PC-3 (cell line): ENCODE data around the gene KCNJ9. TPM values are rescaled to one million over a fixed set of nuclear protein-coding genes. Genes with fewer than 3 reads are reported as not detected.

Experiments
- ATAC-seq: fragments of 200-7000 bp; cut with Tn5 transposase; 2 replicates; pipeline ENCODE4 v1.9.1; 2020; ENCODE audit warnings: mild to moderate bottlenecking, moderate library complexity
- BruUV-seq: library from RNA; stranded (reverse); fragments of 400-500 nt; replicated peaks from 2 replicates; lab custom pipeline; 2021; lab: Mats Ljungman, UMichigan
- CTCF ChIA-PET: fragments of 300-600 bp; sonication (Branson Sonifier 250); formaldehyde crosslinking; loops from one replicate; lab custom pipeline; 2022; ENCODE audit warnings: antibody characterized with exemption; lab: Charles Lee
- POLR2A ChIA-PET: fragments of 300-600 bp; sonication (Branson Sonifier 250); formaldehyde crosslinking; loops from one replicate; lab custom pipeline; 2022; ENCODE audit warnings: antibody characterized with exemption; ENCODE audit not compliant: unreplicated experiment; lab: Charles Lee
- DNase-seq: peaks from one replicate; pipeline ENCODE4 v3.0.0-alpha.2; 2015
- H2AFZ ChIP-seq: fragments of 300-600 bp; sonication (generic); 2 replicates; pipeline ENCODE4 v1.6.0; 2016; ENCODE audit warnings: antibody characterized with exemption, low read length
- H3F3A ChIP-seq: fragments of 300-600 bp; sonication (generic); one replicate; pipeline ENCODE4 v1.6.0; 2017; ENCODE audit warnings: antibody characterized with exemption, low read length, control low read depth, mild to moderate bottlenecking; ENCODE audit not compliant: unreplicated experiment
- H3K27ac ChIP-seq: fragments of 300-600 bp; sonication (generic); 2 replicates; pipeline ENCODE4 v1.5.1; 2016; ENCODE audit warnings: mild to moderate bottlenecking, low read length
- H3K27me3 ChIP-seq: fragments of 300-600 bp; sonication (generic); 2 replicates; pipeline ENCODE4 v1.6.1; 2016; ENCODE audit warnings: low read length, mixed read lengths
- H3K36me3 ChIP-seq: fragments of 300-600 bp; sonication (generic); 2 replicates; pipeline ENCODE4 v1.6.1; 2016; ENCODE audit warnings: low read depth, mixed run types, low read length, mixed read lengths
- H3K4me1 ChIP-seq: fragments of 300-600 bp; sonication (generic); 2 replicates; pipeline ENCODE4 v1.5.1; 2016; ENCODE audit warnings: low read length; ENCODE audit not compliant: insufficient read depth
- H3K4me2 ChIP-seq: fragments of 300-600 bp; sonication (generic); 2 replicates; pipeline ENCODE4 v1.6.0; 2016; ENCODE audit warnings: low read length
- H3K4me3 ChIP-seq: fragments of 300-600 bp; sonication (generic); 2 replicates; pipeline ENCODE4 v1.5.1; 2016; ENCODE audit warnings: mild to moderate bottlenecking, low read length, mixed read lengths
- H3K79me2 ChIP-seq: fragments of 300-600 bp; sonication (generic); 2 replicates; pipeline ENCODE4 v1.6.1; 2017; ENCODE audit warnings: low read length, mixed read lengths
- H3K9ac ChIP-seq: fragments of 300-600 bp; sonication (generic); 2 replicates; pipeline ENCODE4 v1.6.0; 2016; ENCODE audit warnings: mild to moderate bottlenecking, low read length
- H3K9me2 ChIP-seq: fragments of 300-600 bp; sonication (generic); replicated peaks from 2 replicates; pipeline ENCODE4 v1.6.1; 2016; ENCODE audit warnings: mixed run types, low read length, mixed read lengths
- H3K9me3 ChIP-seq: fragments of 300-600 bp; sonication (generic); 2 replicates; pipeline ENCODE4 v1.6.1; 2016; ENCODE audit warnings: low read length, mixed read lengths
- H4K20me1 ChIP-seq: fragments of 300-600 bp; sonication (generic); 2 replicates; pipeline ENCODE4 v1.6.1; 2016; ENCODE audit warnings: low read length, mixed read lengths
- EZH2 ChIP-seq: fragments of 300-600 bp; sonication (generic); IDR thresholded peaks from one replicate; pipeline ENCODE4 v1.6.1; 2017; ENCODE audit warnings: antibody characterized with exemption, mild to moderate bottlenecking, low read length; ENCODE audit not compliant: unreplicated experiment
- EZH2phosphoT487 ChIP-seq: fragments of 300-600 bp; sonication (generic); IDR thresholded peaks from 2 replicates; pipeline ENCODE4 v1.6.1; 2018; ENCODE audit warnings: mild to moderate bottlenecking, antibody characterized with exemption, low read length, borderline replicate concordance
- intact Hi-C: fragments of 100-400 bp; cut with micrococcal nuclease; formaldehyde crosslinking; loops from 2 replicates; pipeline ENCODE4 v1.9.0; 2023
- total RNA-seq: library from RNA; depleted of rRNA; stranded (reverse); fragments of >200 nt; gene quantifications from 2 replicates; pipeline ENCODE4 v1.2.3, GENCODE V29; 2014
- TF ChIP-seq, protein P1 (sequence below): fragments of 300-600 bp; sonication (generic); conservative IDR thresholded peaks from 2 replicates; pipeline ENCODE4 v1.5.1; 2017; ENCODE audit warnings: antibody characterized with exemption, low read depth, mild to moderate bottlenecking, low read length

KCNJ9 gene
- total RNA-seq, 1 experiment from 2014 or later: not detected

GRCh38 chr1:160082926-160083325, 1.6 kb downstream of the KCNJ9 start:
- Histone ChIP-seq H3K9ac (no peak overlapping the region), H2AFZ (no peak overlapping the region), H3K4me2 (no peak overlapping the region), H3K27ac (no peak overlapping the region), H3F3A (no peaks in the 10 kb centered on the region), H3K4me3 (no peak overlapping the region), H3K36me3 (no peaks in the 10 kb centered on the region), H3K27me3 (peaks cover 29% of the 10 kb centered on the region), H3K9me2 (no peaks in the 10 kb centered on the region), H3K4me1 (peaks cover 9% of the 10 kb centered on the region), H3K79me2 (no peaks in the 10 kb centered on the region), H3K9me3 (no peaks in the 10 kb centered on the region), H4K20me1 (no peaks in the 10 kb centered on the region)
- ATAC-seq (no peak), DNase-seq (no peak)
- ChIA-PET CTCF (no interaction called here), POLR2A (no interaction called here)
- BruUV-seq: no TSS peak
- no peak for TF ChIP-seq EZH2phosphoT487
- TF ChIP-seq EZH2: no peak
- TF ChIP-seq, protein P1, sequence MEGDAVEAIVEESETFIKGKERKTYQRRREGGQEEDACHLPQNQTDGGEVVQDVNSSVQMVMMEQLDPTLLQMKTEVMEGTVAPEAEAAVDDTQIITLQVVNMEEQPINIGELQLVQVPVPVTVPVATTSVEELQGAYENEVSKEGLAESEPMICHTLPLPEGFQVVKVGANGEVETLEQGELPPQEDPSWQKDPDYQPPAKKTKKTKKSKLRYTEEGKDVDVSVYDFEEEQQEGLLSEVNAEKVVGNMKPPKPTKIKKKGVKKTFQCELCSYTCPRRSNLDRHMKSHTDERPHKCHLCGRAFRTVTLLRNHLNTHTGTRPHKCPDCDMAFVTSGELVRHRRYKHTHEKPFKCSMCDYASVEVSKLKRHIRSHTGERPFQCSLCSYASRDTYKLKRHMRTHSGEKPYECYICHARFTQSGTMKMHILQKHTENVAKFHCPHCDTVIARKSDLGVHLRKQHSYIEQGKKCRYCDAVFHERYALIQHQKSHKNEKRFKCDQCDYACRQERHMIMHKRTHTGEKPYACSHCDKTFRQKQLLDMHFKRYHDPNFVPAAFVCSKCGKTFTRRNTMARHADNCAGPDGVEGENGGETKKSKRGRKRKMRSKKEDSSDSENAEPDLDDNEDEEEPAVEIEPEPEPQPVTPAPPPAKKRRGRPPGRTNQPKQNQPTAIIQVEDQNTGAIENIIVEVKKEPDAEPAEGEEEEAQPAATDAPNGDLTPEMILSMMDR: no peak
- intact Hi-C loops: loop anchor here (5.0 kb wide), 2 partner anchors 146 to 951 kb away; no protein-coding TSS in a partner anchor

- intact Hi-C loops: loop anchor here (1.0 to 5.0 kb wide), 3 partner anchors 38 to 952 kb away; no protein-coding TSS in a partner anchor
- H3K9ac ChIP-seq: no peak overlapping the region
- peaks cover 28% of the 10 kb centered on the region for H3K27me3 ChIP-seq
- CTCF ChIA-PET: no interaction called here
- H3K79me2 ChIP-seq: no peaks in the 10 kb centered on the region
- POLR2A ChIA-PET: no interaction called here
- no peaks in the 10 kb centered on the region for H3K9me2 ChIP-seq
- H4K20me1 ChIP-seq: no peaks in the 10 kb centered on the region
- peak overlapping the region; percentile 23; the same call in 1 of the 2 replicates for H3K4me2 ChIP-seq
- TF ChIP-seq, protein P1: peak; percentile 87
- TF ChIP-seq EZH2 (no peak), EZH2phosphoT487 (no peak)
- DNase-seq (peak; percentile 84), ATAC-seq (peak; percentile 90)
- BruUV-seq: no TSS peak
- H3K27ac ChIP-seq: no peak overlapping the region
- no peaks in the 10 kb centered on the region for H3K9me3 ChIP-seq
- H3K4me1 ChIP-seq: peaks cover 9% of the 10 kb centered on the region
- peak overlapping the region; percentile 39; the same call in 1 of the 2 replicates for H2AFZ ChIP-seq
- H3K4me3 ChIP-seq: no peak overlapping the region
- no peaks in the 10 kb centered on the region for H3K36me3 ChIP-seq
- no peaks in the 10 kb centered on the region for H3F3A ChIP-seq
Observed at GRCh38 chr1:160083968-160084770, 2.8 kb downstream of the KCNJ9 start.
